HG03108 (cell line): ENCODE measurements around the gene USP50.
"Not testable (repeated sequence)": the region's sequence is repeated elsewhere in the genome, so short reads cannot be mapped to it uniquely, and the experiment has no call there.

Experiments
- ATAC-seq: cut with Tn5 transposase; IDR thresholded peaks from one replicate; pipeline ENCODE4 v1.9.1; 2021; ENCODE audit warnings: moderate library complexity; ENCODE audit not compliant: unreplicated experiment

USP50 gene

GRCh38 chr15:50505656-50506055, 40.8 kb downstream of the USP50 start:
- ATAC-seq: not testable (repeated sequence)

GRCh38 chr15:50503144-50503543, 43.3 kb downstream of the USP50 start:
- ATAC-seq: no peak

GRCh38 chr15:50501815-50502214, 44.7 kb downstream of the USP50 start:
- no peak for ATAC-seq

- no peak for ATAC-seq
Measured at GRCh38 chr15:50500352-50500751, 46.1 kb downstream of the USP50 start.

GRCh38 chr15:50496692-50497091, 49.8 kb downstream of the USP50 start:
- ATAC-seq: no peak

- ATAC-seq: not testable (repeated sequence)
Measured at GRCh38 chr15:50494547-50494946, 51.9 kb downstream of the USP50 start.

- no peak for ATAC-seq
Measured at GRCh38 chr15:50493625-50494024, 52.8 kb downstream of the USP50 start.

- ATAC-seq: no peak
Measured at GRCh38 chr15:50487287-50487686, 59.2 kb downstream of the USP50 start.

- no peak for ATAC-seq
Measured at GRCh38 chr15:50485389-50485788, 61.1 kb downstream of the USP50 start.

GRCh38 chr15:50484781-50485180, 61.7 kb downstream of the USP50 start:
- ATAC-seq: peak; percentile 59

- ATAC-seq: no peak
Measured at GRCh38 chr15:50476143-50476542, 70.3 kb downstream of the USP50 start.

GRCh38 chr15:50471072-50471471, 75.4 kb downstream of the USP50 start:
- ATAC-seq: no peak

- ATAC-seq: no peak
Measured at GRCh38 chr15:50463423-50464358, 82.8 kb downstream of the USP50 start.

GRCh38 chr15:50458348-50459112, 87.9 kb downstream of the USP50 start:
- no peak for ATAC-seq

GRCh38 chr15:50452927-50453326, 93.5 kb downstream of the USP50 start:
- ATAC-seq: no peak
